ENCODE measurements around the gene SMIM15. TPM values are rescaled to one million over a fixed set of nuclear protein-coding genes. Genes with fewer than 3 reads are reported as not detected.
A peak's percentile ranks its signal among the peaks of the same experiment; 100 is the strongest.

SMIM15 gene
- total RNA-seq, 1 donor from 2014 or later = 48.9 TPM

- DNase-seq = no peak
Observed at GRCh38 chr5:61180886-61181285, 18.6 kb upstream of the SMIM15 start.

GRCh38 chr5:61178702-61179101 lies 16.4 kb upstream of the SMIM15 start:
- no peak for TF ChIP-seq CTCF (IDR thresholded peaks at IDR 0.05)
- H3K27ac ChIP-seq = no peak overlapping the region
- no peak for ATAC-seq
- H3K36me3 ChIP-seq = no peaks in the 10 kb centered on the region
- no peak for DNase-seq
- H3K27me3 ChIP-seq = no peaks in the 10 kb centered on the region
- H3K4me3 ChIP-seq = no peak overlapping the region
- no peaks in the 10 kb centered on the region for H3K9me3 ChIP-seq
- H3K4me1 ChIP-seq = no peaks in the 10 kb centered on the region
- intact Hi-C loops (cut with DNase I) = no loop called here

More at GRCh38 chr5:61180886-61181285, 18.6 kb upstream of the SMIM15 start:
- intact Hi-C loops (cut with DNase I) = no loop called here
- ATAC-seq = no peak
- H3K4me1 ChIP-seq = no peaks in the 10 kb centered on the region
- no peaks in the 10 kb centered on the region for H3K36me3 ChIP-seq
- H3K27ac ChIP-seq = no peak overlapping the region
- H3K27me3 ChIP-seq = no peaks in the 10 kb centered on the region
- peak overlapping the region; percentile 14 for H3K4me3 ChIP-seq
- no peak for TF ChIP-seq CTCF (IDR thresholded peaks at IDR 0.05)
- no peaks in the 10 kb centered on the region for H3K9me3 ChIP-seq

GRCh38 chr5:61177716-61178115 lies 15.4 kb upstream of the SMIM15 start:
- no peak for TF ChIP-seq CTCF (IDR thresholded peaks at IDR 0.05)
- no peaks in the 10 kb centered on the region for H3K9me3 ChIP-seq
- H3K4me3 ChIP-seq = no peak overlapping the region
- H3K27ac ChIP-seq = no peak overlapping the region
- intact Hi-C loops (cut with DNase I) = no loop called here
- no peaks in the 10 kb centered on the region for H3K36me3 ChIP-seq
- DNase-seq (no peak), ATAC-seq (peak; percentile 74)
- H3K27me3 ChIP-seq = no peaks in the 10 kb centered on the region
- no peaks in the 10 kb centered on the region for H3K4me1 ChIP-seq

- DNase-seq (no peak), ATAC-seq (no peak)
- intact Hi-C loops (cut with DNase I) = no loop called here
- no peaks in the 10 kb centered on the region for H3K36me3 ChIP-seq
- no peaks in the 10 kb centered on the region for H3K27me3 ChIP-seq
- no peak overlapping the region for H3K4me3 ChIP-seq
- H3K4me1 ChIP-seq = no peaks in the 10 kb centered on the region
- H3K9me3 ChIP-seq = no peaks in the 10 kb centered on the region
- TF ChIP-seq CTCF (IDR thresholded peaks at IDR 0.05) = no peak
- no peak overlapping the region for H3K27ac ChIP-seq
Observed at GRCh38 chr5:61177070-61177469, 14.8 kb upstream of the SMIM15 start.

GRCh38 chr5:61176631-61177030 lies 14.4 kb upstream of the SMIM15 start:
- Histone ChIP-seq H3K27me3 (no peaks in the 10 kb centered on the region), H3K4me1 (no peaks in the 10 kb centered on the region), H3K27ac (no peak overlapping the region), H3K36me3 (no peaks in the 10 kb centered on the region), H3K4me3 (no peak overlapping the region), H3K9me3 (no peaks in the 10 kb centered on the region)
- DNase-seq = no peak
- ATAC-seq = peak; percentile 12
- no peak for TF ChIP-seq CTCF (IDR thresholded peaks at IDR 0.05)
- intact Hi-C loops (cut with DNase I) = no loop called here

- H3K9me3 ChIP-seq = no peaks in the 10 kb centered on the region
- no peaks in the 10 kb centered on the region for H3K4me1 ChIP-seq
- DNase-seq = no peak
- no peaks in the 10 kb centered on the region for H3K36me3 ChIP-seq
- H3K4me3 ChIP-seq = no peak overlapping the region
- H3K27ac ChIP-seq = no peak overlapping the region
- H3K27me3 ChIP-seq = no peaks in the 10 kb centered on the region
- TF ChIP-seq CTCF (IDR thresholded peaks at IDR 0.05) = no peak
- intact Hi-C loops (cut with DNase I) = no loop called here
- no peak for ATAC-seq
Observed at GRCh38 chr5:61171479-61171878, 9.2 kb upstream of the SMIM15 start.
